Vagina (tissue), 2 donors: Measurements from ENCODE around the gene RADIL.

Experiments
- CTCF ChIP-seq, 3 experiments: fragments of 450-650 bp in 2 of 3; fragments of 200-600 bp in 1 of 3; sonication (generic) in 1 of 3; IDR thresholded peaks; one replicate each; pipeline ENCODE4 v1.5.1; 2017 to 2019; ENCODE audit warnings: antibody characterized with exemption in 3 of 3, mild to moderate bottlenecking in 2 of 3, moderate library complexity in 2 of 3
- POLR2A ChIP-seq, 2 donors: fragments of 450-650 bp; IDR thresholded peaks; one replicate each; pipeline ENCODE4 v1.6.1; 2017; ENCODE audit warnings: antibody characterized with exemption in 2 of 2, mild to moderate bottlenecking in 2 of 2, moderate library complexity in 2 of 2

- no peak for TF ChIP-seq CTCF (IDR thresholded peaks at IDR 0.05)
- TF ChIP-seq POLR2A (IDR thresholded peaks at IDR 0.05) = no peak
These were observed 99.7 kb downstream of the RADIL start for GRCh38 chr7:4783762-4784351.
